Lower lobe of right lung (tissue), 2 donors: ENCODE results near the gene ITSN2. TPM values are rescaled to one million over a fixed set of nuclear protein-coding genes. Genes with fewer than 3 reads are reported as not detected.

Experiments
- ATAC-seq, 2 donors: fragments of 200-7000 bp; cut with Tn5 transposase; one replicate each; pipeline ENCODE4 v1.9.1; 2020 to 2022; ENCODE audit warnings: mild to moderate bottlenecking in 2 of 2, moderate library complexity in 2 of 2
- DNase-seq: peaks from one replicate; pipeline ENCODE4 v3.0.0-alpha.2; 2020
- H3K27ac ChIP-seq: fragments of 200-600 bp; one replicate; pipeline ENCODE4 v1.8.0; 2022
- H3K27me3 ChIP-seq: fragments of 200-600 bp; one replicate; pipeline ENCODE4 v1.8.0; 2022; ENCODE audit warnings: low read depth
- H3K36me3 ChIP-seq: fragments of 200-600 bp; one replicate; pipeline ENCODE4 v1.8.0; 2022; ENCODE audit warnings: mild to moderate bottlenecking
- H3K4me1 ChIP-seq: fragments of 200-600 bp; one replicate; pipeline ENCODE4 v1.8.0; 2022
- H3K4me3 ChIP-seq: fragments of 200-600 bp; one replicate; pipeline ENCODE4 v1.8.0; 2022; ENCODE audit warnings: mild to moderate bottlenecking
- H3K9me3 ChIP-seq: fragments of 200-600 bp; one replicate; pipeline ENCODE4 v1.8.0; 2022
- CTCF ChIP-seq: fragments of 200-600 bp; IDR thresholded peaks from one replicate; pipeline ENCODE4 v1.8.0; 2022; ENCODE audit warnings: antibody characterized with exemption, mild to moderate bottlenecking
- intact Hi-C: fragments of 100-400 bp; cut with DNase I; formaldehyde crosslinking; loops from one replicate; pipeline ENCODE4 v1.11.0; 2022
- total RNA-seq: library from RNA; stranded (reverse); fragmentation: NEBNext Ultra II Directional; extraction: Animal tissue kit (Norgen Biotek cat#: 25700); gene quantifications from one replicate; pipeline ENCODE4 v1.2.1, GENCODE V29; 2021
- donor health status: DM: no; HTN: yes; CAD: no; lungs with severe emphysema.

ITSN2 gene
- total RNA-seq, 1 donor from 2014 or later, result 92.8 TPM

GRCh38 chr2:24225499-24226242 is 134.7 kb downstream of the ITSN2 start:
- Histone ChIP-seq H3K36me3 (peaks cover 36% of the 10 kb centered on the region), H3K4me1 (no peaks in the 10 kb centered on the region), H3K27me3 (no peaks in the 10 kb centered on the region), H3K9me3 (no peaks in the 10 kb centered on the region), H3K27ac (no peak overlapping the region), H3K4me3 (no peak overlapping the region)
- intact Hi-C loops, result no loop called here
- no peak for DNase-seq
- no peak for ATAC-seq
- TF ChIP-seq CTCF, result no peak

DNA sequence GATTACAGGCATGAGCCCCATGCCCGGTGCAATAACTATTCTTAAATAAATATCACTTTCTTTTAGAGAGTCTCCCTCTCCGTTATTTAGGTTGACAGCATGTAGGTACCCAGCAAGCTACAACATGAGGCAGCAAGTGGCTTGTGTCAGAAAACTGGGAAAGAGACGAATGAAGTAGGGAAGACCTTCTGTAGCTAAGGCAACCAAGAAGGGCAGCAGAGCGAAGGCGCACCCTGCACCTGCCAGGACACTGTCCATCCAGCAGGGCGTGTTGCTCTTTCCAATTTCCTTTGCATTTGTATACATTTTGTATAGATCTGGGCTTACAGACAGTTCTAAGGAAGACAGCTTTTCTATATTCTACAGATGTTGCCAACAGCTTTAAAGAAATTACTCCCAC is 137.4 kb downstream of the ITSN2 start:
- Histone ChIP-seq H3K27me3 (no peaks in the 10 kb centered on the region), H3K36me3 (peaks cover 64% of the 10 kb centered on the region), H3K9me3 (no peaks in the 10 kb centered on the region), H3K27ac (no peak overlapping the region), H3K4me1 (no peaks in the 10 kb centered on the region), H3K4me3 (no peak overlapping the region)
- no peak for DNase-seq
- TF ChIP-seq CTCF, result no peak
- intact Hi-C loops, result no loop called here
- ATAC-seq, result no peak

DNA sequence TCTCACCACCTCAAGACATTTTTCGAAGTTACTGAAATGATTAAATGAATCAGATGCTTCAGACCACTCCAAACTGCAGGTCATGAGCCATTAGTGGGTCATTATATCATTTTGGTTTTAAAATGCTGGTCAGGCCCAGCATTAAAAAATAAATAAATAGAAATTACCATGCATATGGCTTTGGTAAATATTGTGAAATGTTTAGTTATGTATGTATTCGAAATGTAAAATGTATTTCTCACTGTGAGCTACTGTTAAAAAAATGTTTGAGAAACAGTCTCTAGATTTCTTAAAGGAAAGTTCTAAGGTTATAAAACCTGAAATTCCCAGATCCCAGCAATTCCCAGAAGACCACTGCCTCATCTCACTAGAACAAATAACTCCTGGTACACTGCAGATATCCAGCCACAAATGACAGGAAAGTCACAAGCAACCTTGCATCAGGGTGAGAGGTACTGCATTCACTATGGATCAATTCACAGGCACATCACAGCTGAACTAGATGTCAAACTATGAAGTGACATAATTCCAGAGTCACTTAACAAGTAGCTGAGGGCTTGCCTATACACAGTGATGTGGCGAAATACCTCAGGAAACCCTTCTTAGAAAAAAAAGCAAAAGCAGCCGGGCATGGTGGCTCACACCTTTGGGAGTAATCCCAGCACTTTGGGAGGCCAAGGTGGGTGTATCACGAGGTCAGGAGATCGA is 138.8 kb downstream of the ITSN2 start:
- no peak for DNase-seq
- no peak for TF ChIP-seq CTCF
- intact Hi-C loops, result no loop called here

GRCh38 chr2:24220554-24221291 is 139.6 kb downstream of the ITSN2 start:
- no peak overlapping the region for H3K27ac ChIP-seq
- ATAC-seq, result no peak
- H3K4me3 ChIP-seq, result no peak overlapping the region
- TF ChIP-seq CTCF, result no peak
- H3K4me1 ChIP-seq, result no peaks in the 10 kb centered on the region
- H3K27me3 ChIP-seq, result no peaks in the 10 kb centered on the region
- peaks cover 78% of the 10 kb centered on the region for H3K36me3 ChIP-seq
- H3K9me3 ChIP-seq, result no peaks in the 10 kb centered on the region
- DNase-seq, result no peak
- intact Hi-C loops, result no loop called here

More for the DNA sequence above, 138.8 kb downstream of the ITSN2 start:
- H3K27me3 ChIP-seq, result no peaks in the 10 kb centered on the region
- H3K4me1 ChIP-seq, result no peaks in the 10 kb centered on the region
- peaks cover 78% of the 10 kb centered on the region for H3K36me3 ChIP-seq
- H3K9me3 ChIP-seq, result no peaks in the 10 kb centered on the region
- ATAC-seq, result no peak
- no peak overlapping the region for H3K4me3 ChIP-seq
- H3K27ac ChIP-seq, result no peak overlapping the region

DNA sequence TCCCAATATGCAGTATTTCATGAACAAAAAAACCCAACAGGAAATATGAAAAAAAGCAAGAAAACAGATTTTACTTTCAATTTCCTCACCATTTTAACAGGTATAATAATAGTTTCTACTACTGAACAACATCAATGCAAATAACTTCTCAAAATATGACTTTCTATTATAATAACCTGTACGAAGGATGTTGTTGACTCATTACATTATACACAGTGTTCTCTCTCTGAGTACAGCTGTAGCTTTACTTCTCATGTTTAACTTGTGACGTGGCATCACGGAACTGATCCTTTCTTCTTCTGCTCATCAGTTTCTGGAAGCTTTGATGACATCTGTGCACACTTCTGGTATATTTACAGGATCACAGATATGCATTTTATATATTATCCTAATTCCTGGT is 145.5 kb downstream of the ITSN2 start:
- Histone ChIP-seq H3K9me3 (no peaks in the 10 kb centered on the region), H3K27me3 (no peaks in the 10 kb centered on the region), H3K4me1 (no peaks in the 10 kb centered on the region), H3K4me3 (no peak overlapping the region), H3K27ac (no peak overlapping the region), H3K36me3 (peaks cover 98% of the 10 kb centered on the region)
- no peak for TF ChIP-seq CTCF
- ATAC-seq (no peak), DNase-seq (no peak)
- intact Hi-C loops, result no loop called here
